HUDEP-2 (cell line): ENCODE measurements around the gene NUB1.

Source experiments
- DNase-seq, 76 experiments: peaks; one replicate each; lab custom pipeline; 2025; ENCODE audit not compliant: unreplicated experiment in 76 of 76; lab: John Stamatoyannopoulos, UW

Gene NUB1

DNA sequence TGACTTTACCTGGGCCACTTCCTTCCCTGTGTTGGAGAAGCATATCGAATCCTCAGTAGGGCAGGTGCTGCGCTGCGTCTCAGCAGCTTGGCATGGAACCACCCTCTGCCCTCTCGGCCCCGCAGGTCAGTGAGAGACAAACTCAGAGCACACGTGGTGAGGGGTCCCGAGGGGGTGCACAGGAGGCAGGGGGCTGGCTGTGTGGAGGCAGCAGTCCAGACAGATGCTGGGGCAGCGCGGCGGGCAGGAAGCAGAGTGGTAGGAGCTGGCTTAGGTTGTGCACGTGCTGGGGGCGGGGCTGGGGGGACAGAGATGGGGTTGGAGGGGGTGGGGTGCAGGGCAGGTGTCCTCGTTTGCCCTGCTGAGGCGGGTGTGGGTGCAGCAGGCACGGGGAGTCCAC lies 33.1 kb downstream of the NUB1 start:
- DNase-seq: no peak

DNA sequence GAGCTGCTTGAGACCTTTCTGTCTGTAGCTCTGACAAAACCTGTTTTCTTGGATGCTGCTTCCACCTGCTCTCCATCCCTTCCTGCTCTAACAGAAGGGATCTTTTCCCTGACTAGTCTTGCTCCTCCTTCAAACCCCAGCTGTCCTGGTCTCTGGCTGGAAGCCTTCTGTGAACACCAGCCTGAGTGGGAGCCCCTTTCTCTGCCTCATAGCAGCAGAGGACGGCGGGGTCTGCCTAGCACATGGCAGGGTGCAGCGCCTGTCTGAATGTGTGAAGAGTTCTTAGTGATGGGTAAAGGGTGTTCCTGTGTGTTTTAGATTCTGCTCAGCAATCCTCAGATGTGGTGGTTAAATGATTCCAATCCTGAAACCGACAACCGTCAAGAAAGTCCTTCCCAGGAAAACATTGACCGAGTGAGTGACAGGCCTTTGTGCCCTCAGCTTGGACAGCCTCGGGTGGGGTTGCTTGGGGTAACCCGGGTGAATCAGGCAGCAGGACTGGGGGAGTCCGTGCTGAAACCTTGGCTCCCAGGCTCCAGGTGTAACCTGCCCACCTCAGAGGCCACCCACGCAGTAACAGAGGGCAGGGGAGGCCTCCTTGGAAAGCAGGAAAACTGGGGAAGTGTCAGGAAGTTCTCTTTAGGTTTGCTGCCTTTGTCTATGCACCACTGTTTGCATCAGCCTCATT lies 34.1 kb downstream of the NUB1 start:
- no peak for DNase-seq

GRCh38 chr7:151376218-151376902 lies 34.7 kb downstream of the NUB1 start:
- DNase-seq: no peak

- DNase-seq: no peak
Observed at GRCh38 chr7:151377406-151377805, 35.8 kb downstream of the NUB1 start.

DNA sequence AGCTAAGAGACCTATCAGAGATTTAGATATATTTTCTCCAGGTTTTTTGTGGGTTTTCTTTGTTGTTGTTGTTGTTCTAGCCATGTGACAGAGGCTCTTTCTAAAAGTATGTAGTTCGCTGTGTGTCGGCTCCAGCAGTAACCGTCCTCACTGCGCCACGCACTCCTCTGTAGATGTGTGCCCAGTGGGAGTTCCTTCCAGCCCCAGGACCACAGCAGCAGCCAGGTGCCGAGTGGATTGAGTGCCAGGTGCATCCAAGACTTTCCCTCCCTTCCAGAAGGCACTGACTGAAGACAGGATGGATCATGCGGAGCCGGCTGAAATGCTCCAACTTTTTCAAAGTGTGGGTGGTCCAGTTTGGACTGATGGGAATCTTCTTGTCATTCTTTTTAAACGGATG lies 36.4 kb downstream of the NUB1 start:
- no peak for DNase-seq

GRCh38 chr7:151378496-151379192 lies 37.0 kb downstream of the NUB1 start:
- no peak for DNase-seq

- DNase-seq: no peak
Observed at GRCh38 chr7:151379193-151379520, 37.5 kb downstream of the NUB1 start.

DNA sequence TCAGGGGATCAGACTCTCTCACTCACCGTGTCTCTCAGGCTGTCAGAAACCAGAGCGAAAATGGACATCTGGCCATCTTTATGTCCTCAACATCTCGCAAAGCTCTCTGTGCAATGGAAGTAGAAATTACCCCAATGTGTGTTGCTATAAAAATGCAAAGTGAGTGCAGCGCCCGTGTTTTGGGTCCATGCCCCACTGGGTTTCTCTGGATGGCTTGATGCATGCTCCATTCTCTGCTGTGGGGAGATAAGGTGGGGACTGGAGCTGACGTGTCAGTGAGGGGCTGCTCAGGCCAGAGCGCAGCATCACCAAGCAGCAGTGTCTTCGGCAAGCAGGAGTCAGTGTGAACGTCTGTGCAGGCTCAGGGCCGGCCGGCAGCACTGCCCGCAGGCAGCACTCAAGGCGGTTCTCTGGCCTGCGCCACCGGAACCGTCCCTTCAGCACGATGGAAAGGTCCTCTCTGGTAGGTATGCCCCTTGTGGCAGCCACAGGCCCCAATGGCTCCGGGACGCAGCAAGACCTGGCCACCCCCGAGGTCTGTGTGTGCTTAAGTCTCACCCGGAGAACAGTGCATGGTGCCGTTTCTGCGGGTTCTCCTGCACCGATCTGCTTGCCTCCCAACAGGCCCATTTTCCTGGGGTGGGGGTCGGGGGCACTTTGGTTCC lies 38.1 kb downstream of the NUB1 start:
- no peak for DNase-seq

- DNase-seq: no peak
Observed at GRCh38 chr7:151380199-151381097, 38.8 kb downstream of the NUB1 start.

DNA sequence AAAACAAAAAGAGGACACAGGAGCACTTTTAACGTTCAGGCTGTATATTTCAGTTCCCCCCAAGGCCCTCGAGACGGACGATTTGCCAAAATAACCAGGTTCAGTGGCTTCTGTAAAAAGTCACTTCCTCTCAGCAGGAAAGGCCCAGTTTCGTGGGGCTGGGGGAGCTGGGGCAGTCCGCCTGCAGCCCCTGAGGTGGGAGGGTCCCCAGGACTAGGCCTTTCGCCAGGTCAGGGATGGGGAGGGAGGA lies 39.4 kb downstream of the NUB1 start:
- no peak for DNase-seq

- DNase-seq: no peak
Observed at GRCh38 chr7:151381348-151382078, 39.9 kb downstream of the NUB1 start.

DNA sequence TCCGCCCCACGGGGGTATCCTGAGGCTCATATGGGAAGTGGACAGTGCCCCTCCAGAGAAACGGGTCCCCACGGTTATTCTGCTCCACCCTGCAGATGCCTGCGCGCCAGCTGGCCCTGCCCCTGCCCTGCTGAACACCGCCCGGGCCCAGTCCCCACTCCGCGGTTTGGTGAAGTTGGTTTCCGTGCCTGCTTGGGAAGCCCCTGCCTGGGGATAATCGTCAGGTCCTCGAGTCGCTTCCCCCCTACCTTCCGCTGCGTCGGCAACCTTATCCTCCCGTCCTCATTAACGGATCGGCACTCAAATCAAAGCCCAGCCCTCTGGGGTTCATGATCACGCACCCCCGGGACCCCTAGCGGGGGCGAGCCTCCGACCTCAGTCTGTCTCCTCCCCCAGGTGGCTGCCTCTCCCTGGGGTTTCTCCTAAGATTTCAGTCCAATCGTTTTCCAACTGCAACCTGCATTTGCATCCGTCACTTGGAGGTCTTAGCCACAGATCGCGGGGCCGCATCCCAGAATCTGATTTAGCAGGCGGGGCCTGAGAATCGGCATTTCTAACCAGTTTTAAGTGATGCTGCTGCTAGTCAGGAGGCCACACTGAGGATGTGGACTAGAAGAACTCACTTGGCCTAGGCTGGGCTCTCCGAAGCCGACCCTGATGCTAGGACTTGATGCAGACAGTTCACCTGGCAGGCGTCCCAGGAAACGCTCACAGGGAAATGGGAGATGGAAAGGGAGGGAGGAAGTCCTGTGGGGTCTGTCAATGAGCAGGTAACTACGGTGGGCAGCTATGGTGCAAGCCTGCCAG lies 40.7 kb downstream of the NUB1 start:
- no peak for DNase-seq

GRCh38 chr7:151383638-151384351 lies 42.2 kb downstream of the NUB1 start:
- DNase-seq: no peak

DNA sequence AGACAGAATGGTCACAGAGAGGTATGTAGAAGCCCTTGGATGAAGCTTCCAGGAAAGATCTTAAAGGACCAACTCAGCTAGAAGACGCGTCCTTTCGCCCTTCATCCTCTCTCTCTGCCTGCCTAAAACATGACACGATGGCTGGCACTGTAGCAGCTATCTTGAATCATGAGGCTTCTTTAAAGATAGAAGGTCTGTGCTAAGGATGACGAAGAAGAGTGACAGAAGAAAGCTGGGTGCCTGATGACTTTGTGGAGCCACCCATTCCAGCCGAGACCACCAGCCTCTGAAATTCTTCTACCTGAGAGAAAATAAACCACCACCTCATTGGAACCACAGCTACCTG lies 42.7 kb downstream of the NUB1 start:
- no peak for DNase-seq

- DNase-seq: no peak
Observed at GRCh38 chr7:151384776-151385625, 43.4 kb downstream of the NUB1 start.

- DNase-seq: no peak
Observed at GRCh38 chr7:151385626-151386300, 44.2 kb downstream of the NUB1 start.
